Esophagus squamous epithelium (tissue), 5 donors: Measurements from ENCODE around the gene EME1. TPM values are rescaled to one million over a fixed set of nuclear protein-coding genes. Genes with fewer than 3 reads are reported as not detected.
"Not testable (repeated sequence)": the region's sequence is repeated elsewhere in the genome, so short reads cannot be mapped to it uniquely, and the experiment has no call there.

Experiments
- DNase-seq: peaks from one replicate; lab custom pipeline; 2025; lab: John Stamatoyannopoulos, UW
- H3K27ac ChIP-seq, 4 donors: fragments of 200-600 bp; sonication (generic); one replicate each; pipeline ENCODE4 v1.5.1; 2016 to 2019; ENCODE audit warnings: mild to moderate bottlenecking in 1 of 4
- H3K27me3 ChIP-seq, 4 donors: fragments of 200-600 bp; sonication (generic); 1 replicate in 3 of 4; 2 replicates in 1 of 4; pipeline versions ENCODE4 v1.5.1 to v1.6.0; 2017 to 2021; ENCODE audit warnings: antibody characterized with exemption in 1 of 4
- H3K36me3 ChIP-seq, 3 donors: fragments of 200-600 bp; sonication (generic); one replicate each; pipeline ENCODE4 v1.5.1; 2016 to 2019
- H3K4me1 ChIP-seq, 3 donors: fragments of 200-600 bp; sonication (generic); one replicate each; pipeline ENCODE4 v1.5.1; 2017 to 2019
- H3K4me3 ChIP-seq, 4 donors: fragments of 200-600 bp; sonication (generic); 1 replicate in 3 of 4; 2 replicates in 1 of 4; pipeline ENCODE4 v1.5.1; 2016 to 2019; ENCODE audit warnings: mild to moderate bottlenecking in 2 of 4, moderate library complexity in 1 of 4
- H3K9me3 ChIP-seq, 3 donors: fragments of 200-600 bp; sonication (generic); one replicate each; pipeline ENCODE4 v1.5.1; 2016 to 2019
- CTCF ChIP-seq, 6 experiments: fragments of 450-650 bp in 4 of 6; fragments of 200-600 bp in 2 of 6; sonication (generic) in 2 of 6; IDR thresholded peaks; one replicate each; pipeline ENCODE4 v1.5.1; 2016 to 2019; ENCODE audit warnings: antibody characterized with exemption in 6 of 6, mild to moderate bottlenecking in 4 of 6, moderate library complexity in 4 of 6
- POLR2A ChIP-seq, 4 donors: fragments of 450-650 bp; IDR thresholded peaks; one replicate each; pipeline ENCODE4 v1.6.1; 2017; ENCODE audit warnings: antibody characterized with exemption in 4 of 4, mild to moderate bottlenecking in 4 of 4, moderate library complexity in 3 of 4
- WGBS, 2 donors: methylation state at CpG; one replicate each; pipeline ENCODE4 v1.1.5; 2018; 5-methylcytosine and 5-hydroxymethylcytosine counted together
- intact Hi-C: fragments of 100-400 bp; cut with DNase I; formaldehyde crosslinking; loops from one replicate; pipeline ENCODE4 v1.15.0; 2022
- total RNA-seq, 4 donors: library from RNA; depleted of rRNA; stranded (reverse); fragments of >200 nt; gene quantifications; one replicate each; pipeline ENCODE4 v1.1.0, GENCODE V29; 2016
- donor health status: DM: yes; HTN: yes; CAD: no.

The EME1 gene
- total RNA-seq, 4 donors from 2014 or later: 0.57 to 2.7 (median 1.1) TPM

- no peaks in the 10 kb centered on the region for H3K9me3 ChIP-seq
- H3K4me3 ChIP-seq: no peak overlapping the region
- H3K27ac ChIP-seq: no peak overlapping the region
- TF ChIP-seq POLR2A (IDR thresholded peaks at IDR 0.05) (no peak), CTCF (IDR thresholded peaks at IDR 0.05) (no peak)
- H3K27me3 ChIP-seq: no peaks in the 10 kb centered on the region
- WGBS, 2 donors: 76 to 83% methylated on average over 1 to 3 of the region's 3 CpGs
- H3K36me3 ChIP-seq: no peaks in the 10 kb centered on the region
- intact Hi-C loops: no loop called here
- H3K4me1 ChIP-seq: peaks cover 0 to 4% (median 0%) of the 10 kb centered on the region in 3 donors
- no peak for DNase-seq
Measured at GRCh38 chr17:50329716-50330115, 43.3 kb upstream of the EME1 start.

- Histone ChIP-seq H3K36me3 (no peaks in the 10 kb centered on the region), H3K27me3 (no peaks in the 10 kb centered on the region), H3K4me1 (peaks cover 0 to 4% (median 0%) of the 10 kb centered on the region in 3 donors), H3K4me3 (no peak overlapping the region), H3K9me3 (no peaks in the 10 kb centered on the region), H3K27ac (no peak overlapping the region)
- intact Hi-C loops: no loop called here
- TF ChIP-seq POLR2A (IDR thresholded peaks at IDR 0.05) (no peak), CTCF (IDR thresholded peaks at IDR 0.05) (no peak)
- no peak for DNase-seq
- WGBS, 2 donors: 93 to 94% methylated on average over 11 of the region's 11 CpGs
Measured at GRCh38 chr17:50330151-50330775, 42.8 kb upstream of the EME1 start.

- Histone ChIP-seq H3K36me3 (no peaks in the 10 kb centered on the region), H3K27ac (no peak overlapping the region), H3K9me3 (no peaks in the 10 kb centered on the region), H3K4me3 (no peak overlapping the region), H3K27me3 (no peaks in the 10 kb centered on the region), H3K4me1 (no peaks in the 10 kb centered on the region)
- no peak for TF ChIP-seq POLR2A (IDR thresholded peaks at IDR 0.05)
- TF ChIP-seq CTCF (IDR thresholded peaks at IDR 0.05): no peak
- DNase-seq: no peak
- intact Hi-C loops: no loop called here
- WGBS, 2 donors: 31 to 50% methylated on average over 2 of the region's 4 CpGs
Measured at GRCh38 chr17:50331085-50331791, 41.8 kb upstream of the EME1 start.

DNA sequence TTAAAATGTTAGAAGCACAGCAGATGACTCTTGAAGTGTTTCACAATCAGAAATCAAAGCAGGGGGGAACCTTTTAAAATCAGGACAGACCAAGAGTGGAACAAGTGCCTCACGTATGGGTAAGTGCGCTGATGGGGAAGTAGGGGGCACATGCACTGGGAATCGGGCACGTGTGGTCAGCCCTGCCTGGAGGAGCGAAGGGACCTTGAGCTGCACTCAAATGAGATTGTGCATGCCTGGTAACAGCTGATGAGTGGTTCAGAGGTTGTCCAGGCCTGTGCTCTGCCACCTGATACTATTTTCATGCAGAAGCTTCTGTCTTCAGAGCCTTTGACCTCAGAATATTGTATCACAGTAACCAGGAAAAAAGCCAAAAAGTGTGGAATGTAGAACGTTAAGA is 40.8 kb upstream of the EME1 start:
- intact Hi-C loops: no loop called here
- DNase-seq: no peak
- H3K9me3 ChIP-seq: no peaks in the 10 kb centered on the region
- no peaks in the 10 kb centered on the region for H3K4me1 ChIP-seq
- 58 to 69% methylated on average over 6 of the region's 6 CpGs for WGBS, 2 donors
- no peak overlapping the region for H3K27ac ChIP-seq
- no peaks in the 10 kb centered on the region for H3K27me3 ChIP-seq
- H3K4me3 ChIP-seq: no peak overlapping the region
- TF ChIP-seq POLR2A (IDR thresholded peaks at IDR 0.05) (no peak), CTCF (IDR thresholded peaks at IDR 0.05) (no peak)
- no peaks in the 10 kb centered on the region for H3K36me3 ChIP-seq

GRCh38 chr17:50333291-50334057 is 39.6 kb upstream of the EME1 start:
- H3K27ac ChIP-seq, H3K27me3 ChIP-seq, H3K4me3 ChIP-seq, DNase-seq, H3K9me3 ChIP-seq, H3K36me3 ChIP-seq, intact Hi-C loops, H3K4me1 ChIP-seq: not testable (repeated sequence)
- 60 to 63% methylated on average over 14 of the region's 14 CpGs for WGBS, 2 donors
